ENCODE results near the gene MAPK1IP1L.

Gene MAPK1IP1L

GRCh38 chr14:55098561-55098898 is 47.1 kb downstream of the MAPK1IP1L start:
- DNase-seq, result no peak

- DNase-seq, result no peak
Observed at GRCh38 chr14:55099756-55100155, 48.3 kb downstream of the MAPK1IP1L start.

- no peak for DNase-seq
Observed at GRCh38 chr14:55101698-55102097, 50.3 kb downstream of the MAPK1IP1L start.

GRCh38 chr14:55102141-55102621 is 50.7 kb downstream of the MAPK1IP1L start:
- DNase-seq, result no peak

- DNase-seq, result no peak
Observed at GRCh38 chr14:55103005-55103640, 51.7 kb downstream of the MAPK1IP1L start.

GRCh38 chr14:55103971-55104954 is 52.8 kb downstream of the MAPK1IP1L start:
- DNase-seq, result no peak

GRCh38 chr14:55105991-55106390 is 54.5 kb downstream of the MAPK1IP1L start:
- DNase-seq, result no peak

GRCh38 chr14:55107766-55108554 is 56.5 kb downstream of the MAPK1IP1L start:
- DNase-seq, result no peak

GRCh38 chr14:55109836-55110235 is 58.4 kb downstream of the MAPK1IP1L start:
- no peak for DNase-seq

- no peak for DNase-seq
Observed at GRCh38 chr14:55111122-55111708, 59.8 kb downstream of the MAPK1IP1L start.

- no peak for DNase-seq
Observed at GRCh38 chr14:55114720-55115119, 63.3 kb downstream of the MAPK1IP1L start.

- DNase-seq, result no peak
Observed at GRCh38 chr14:55115460-55115859, 64.0 kb downstream of the MAPK1IP1L start.

GRCh38 chr14:55115861-55116245 is 64.4 kb downstream of the MAPK1IP1L start:
- DNase-seq, result no peak

- DNase-seq, result no peak
Observed at GRCh38 chr14:55116246-55117030, 65.0 kb downstream of the MAPK1IP1L start.

- no peak for DNase-seq
Observed at GRCh38 chr14:55117803-55118441, 66.5 kb downstream of the MAPK1IP1L start.

GRCh38 chr14:55118761-55119160 is 67.3 kb downstream of the MAPK1IP1L start:
- DNase-seq, result no peak

All from activated gamma-delta T cell (primary cell).